ENCODE results near the gene FAM81A.
"Not testable (repeated sequence)": the region's sequence is repeated elsewhere in the genome, so short reads cannot be mapped to it uniquely, and the experiment has no call there.

FAM81A gene

DNA sequence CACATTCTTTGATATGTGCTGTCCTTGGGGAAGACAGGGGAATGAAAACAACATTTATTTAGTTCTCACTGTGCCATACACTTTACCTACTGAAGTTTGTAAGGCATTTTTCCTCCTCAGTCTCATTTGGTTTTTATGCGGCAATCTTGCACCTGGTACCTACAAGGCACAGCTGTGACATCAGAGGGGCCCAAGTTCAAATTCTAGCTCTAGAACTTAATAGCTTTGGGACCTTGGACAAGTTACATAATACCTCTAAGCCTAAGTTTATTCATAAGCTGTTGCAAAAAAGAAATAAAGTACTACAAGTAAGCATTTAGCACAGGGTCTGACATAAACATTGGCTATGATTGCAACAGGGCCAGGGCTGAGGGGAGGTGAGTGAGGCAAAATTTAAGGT, 5.6 kb upstream of the FAM81A start:
- no peak for DNase-seq

DNA sequence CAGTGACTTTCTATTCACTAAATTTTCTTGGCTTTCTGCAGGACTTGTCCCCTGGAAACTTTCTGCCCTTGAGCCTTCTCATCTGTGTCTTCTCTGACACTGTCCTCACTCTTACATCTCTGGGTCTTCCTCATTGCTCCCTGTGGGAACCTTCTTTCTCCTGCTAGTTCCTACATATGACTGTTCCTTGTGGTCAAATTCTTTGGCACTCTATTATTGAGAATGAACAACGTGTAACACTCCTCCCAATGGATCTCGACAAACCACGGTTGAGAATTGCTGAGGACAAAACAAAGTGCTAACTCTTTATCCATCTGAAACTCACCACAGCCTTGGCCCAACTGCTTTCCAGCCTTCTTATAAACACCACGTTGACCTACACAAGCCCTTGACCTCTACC, 3.5 kb upstream of the FAM81A start:
- no peak for DNase-seq

DNA sequence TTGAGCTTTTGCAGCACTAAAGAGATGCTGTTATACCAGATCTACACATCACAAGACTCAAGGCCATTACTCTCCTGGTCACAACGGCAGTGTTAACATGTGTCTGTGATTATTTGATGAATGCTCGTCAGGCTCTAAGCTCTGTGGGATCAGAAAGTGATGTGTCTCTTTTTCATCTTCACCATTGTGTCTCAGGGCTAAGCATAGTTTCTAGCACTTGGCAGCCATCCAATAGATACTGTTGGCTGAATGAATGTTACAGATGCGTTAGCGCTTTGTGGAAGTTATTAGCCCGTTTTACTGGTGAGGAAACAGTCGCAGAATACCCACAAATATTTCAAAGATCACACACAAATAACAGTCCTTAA, 1.2 kb upstream of the FAM81A start:
- peak; percentile 67 for DNase-seq

DNA sequence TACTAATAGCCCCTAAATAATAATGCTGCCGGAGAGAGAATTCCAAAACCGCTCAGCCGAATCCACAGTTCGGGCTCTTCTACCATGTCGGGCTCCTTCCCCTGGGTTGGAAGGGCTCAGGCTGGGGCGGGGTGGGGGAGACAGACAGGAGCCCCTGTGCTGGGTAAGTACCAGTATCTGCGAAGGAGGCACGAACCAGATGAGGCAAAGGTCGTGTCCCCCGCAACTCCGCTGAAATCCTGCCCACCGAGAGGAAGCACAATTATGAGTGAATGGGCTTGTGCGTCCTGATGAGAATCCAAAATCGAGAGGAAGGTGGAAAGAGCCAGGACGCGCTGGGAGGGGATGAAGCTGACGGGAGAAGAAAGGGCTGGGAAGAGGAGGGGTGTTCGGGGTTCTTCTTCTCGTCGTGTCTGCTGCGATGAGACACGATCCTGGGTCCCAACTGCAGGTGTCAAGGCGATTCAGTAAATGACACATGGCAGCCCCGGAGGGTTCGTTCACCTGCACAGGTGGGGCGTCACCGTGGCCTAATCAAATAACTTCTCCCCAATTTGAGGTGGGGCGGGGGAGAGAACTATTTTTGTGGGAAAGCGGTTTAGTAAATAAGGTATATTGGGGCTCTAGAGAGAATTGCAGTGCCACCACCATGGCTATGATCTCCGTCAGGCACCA, 707 bp upstream of the FAM81A start:
- DNase-seq = peak; percentile 39

DNA sequence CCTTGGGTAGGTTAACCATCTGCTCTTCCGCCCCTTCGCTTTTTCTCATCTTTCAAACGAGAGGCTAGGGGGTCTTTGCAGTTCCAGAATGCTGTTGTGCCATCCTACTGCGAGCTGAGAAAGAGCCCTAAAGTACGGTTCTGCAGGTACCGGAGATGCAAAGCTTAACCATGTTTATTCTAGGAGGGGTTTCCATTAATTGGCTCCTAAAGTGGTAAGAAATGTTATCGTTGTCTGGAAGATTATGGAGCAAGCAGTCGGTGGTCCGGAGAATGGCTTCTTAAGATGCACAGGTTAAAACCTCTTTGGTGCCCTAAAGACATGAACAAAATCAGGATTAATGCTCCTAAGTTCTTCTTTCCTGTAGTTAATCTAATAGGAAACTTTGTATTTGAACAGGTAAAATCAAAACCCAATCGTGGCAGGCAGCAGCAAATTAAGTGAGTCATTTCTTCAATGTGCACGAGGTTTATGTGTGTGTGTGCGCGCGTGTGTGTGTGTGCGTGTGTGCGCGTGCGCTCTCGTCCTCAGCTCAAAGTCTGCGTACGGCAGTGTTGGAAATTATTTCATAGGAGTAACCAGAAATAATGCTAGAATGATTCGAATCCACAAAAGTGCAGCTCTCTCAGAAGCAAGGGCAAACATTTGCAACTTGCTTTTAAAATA, 772 bp downstream of the FAM81A start:
- no peak for DNase-seq

DNA sequence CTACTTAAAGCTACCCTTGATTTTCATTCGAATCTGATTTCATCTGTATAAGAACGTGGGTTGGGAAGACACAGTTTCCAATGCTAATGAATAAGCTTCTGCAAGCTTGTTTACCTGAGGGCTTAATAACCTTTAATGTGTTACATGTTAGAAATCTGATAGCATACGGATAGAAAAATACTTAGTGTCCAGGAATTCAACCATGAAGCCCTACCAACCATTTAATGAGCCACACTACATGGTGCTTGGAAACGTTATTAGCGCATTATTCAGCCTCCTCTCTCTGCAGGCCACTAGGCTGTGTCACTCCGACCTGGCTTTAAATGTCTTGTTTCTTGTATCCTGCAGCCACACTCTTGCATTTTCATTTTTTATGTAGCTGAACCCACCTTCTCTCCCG, 1.6 kb downstream of the FAM81A start:
- DNase-seq = no peak

DNA sequence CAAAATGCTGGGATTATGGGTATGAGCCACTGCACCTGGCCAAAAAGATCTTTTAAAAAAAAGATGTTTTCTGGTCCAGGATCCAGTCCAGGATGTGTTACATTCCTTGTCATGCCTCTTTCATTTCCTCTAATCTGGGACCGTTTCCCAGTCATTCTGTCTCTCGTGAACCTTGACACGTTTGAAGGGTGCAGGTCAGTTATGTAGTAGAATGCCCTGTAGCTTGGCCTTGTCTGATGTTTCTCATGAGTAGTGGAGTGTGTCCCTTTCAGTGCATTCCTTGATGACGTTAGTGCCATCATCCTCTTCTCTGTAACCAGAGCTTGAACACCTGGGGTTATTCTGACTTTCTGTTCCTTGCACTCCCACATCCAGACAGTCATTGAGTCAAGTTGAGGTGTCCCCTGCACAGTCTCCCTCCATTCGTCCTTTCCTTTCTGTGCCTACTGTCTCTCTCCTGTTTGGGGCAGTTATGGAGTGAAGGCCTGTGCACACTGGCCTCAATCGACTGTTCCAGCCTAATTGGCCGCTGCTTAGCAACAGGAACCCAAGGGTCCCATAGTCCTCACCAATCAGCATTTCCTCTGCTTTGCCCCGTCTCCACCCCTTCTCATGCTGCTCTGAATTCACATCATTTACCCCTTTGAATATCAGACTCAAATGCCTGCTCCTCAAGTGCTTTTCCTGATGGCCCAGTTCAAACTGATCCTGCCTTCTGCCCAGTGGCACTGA, 5.5 kb downstream of the FAM81A start:
- no peak for DNase-seq

DNA sequence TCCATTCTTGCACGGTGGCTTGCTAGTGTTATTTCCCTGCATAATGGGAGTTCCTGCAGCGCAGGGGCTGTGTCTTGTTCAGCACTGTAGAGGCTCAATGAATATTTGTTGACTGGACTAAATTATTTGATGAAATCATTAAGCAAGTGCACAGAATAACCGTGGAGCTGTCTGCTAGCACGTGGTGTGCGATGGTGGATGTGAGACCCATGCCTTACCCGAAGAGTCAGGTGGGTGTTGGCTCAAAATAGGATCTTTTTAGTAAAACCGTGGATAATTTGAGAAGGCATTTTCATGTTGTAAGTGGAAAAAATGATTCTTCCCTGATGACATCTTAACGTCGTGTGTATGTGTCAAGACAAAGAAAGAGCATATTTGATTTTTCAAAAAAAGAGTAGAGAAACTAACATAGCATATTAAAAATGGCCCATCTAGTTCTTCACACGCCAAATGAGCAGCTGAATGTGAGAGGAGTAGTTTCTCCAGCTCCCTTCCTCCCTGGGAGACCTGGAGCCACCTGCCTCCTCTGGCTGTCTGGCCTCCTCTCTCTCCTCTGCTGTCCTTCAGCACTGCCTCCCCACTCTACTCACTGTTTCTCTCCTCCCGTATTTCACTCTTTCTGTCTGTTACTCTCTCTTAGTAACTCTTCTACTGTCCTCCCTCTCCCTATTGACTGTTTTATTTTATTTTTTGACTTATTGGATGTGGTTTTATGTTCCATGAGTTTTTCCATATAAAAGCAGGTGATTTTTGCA, 6.3 kb downstream of the FAM81A start:
- no peak for DNase-seq

DNA sequence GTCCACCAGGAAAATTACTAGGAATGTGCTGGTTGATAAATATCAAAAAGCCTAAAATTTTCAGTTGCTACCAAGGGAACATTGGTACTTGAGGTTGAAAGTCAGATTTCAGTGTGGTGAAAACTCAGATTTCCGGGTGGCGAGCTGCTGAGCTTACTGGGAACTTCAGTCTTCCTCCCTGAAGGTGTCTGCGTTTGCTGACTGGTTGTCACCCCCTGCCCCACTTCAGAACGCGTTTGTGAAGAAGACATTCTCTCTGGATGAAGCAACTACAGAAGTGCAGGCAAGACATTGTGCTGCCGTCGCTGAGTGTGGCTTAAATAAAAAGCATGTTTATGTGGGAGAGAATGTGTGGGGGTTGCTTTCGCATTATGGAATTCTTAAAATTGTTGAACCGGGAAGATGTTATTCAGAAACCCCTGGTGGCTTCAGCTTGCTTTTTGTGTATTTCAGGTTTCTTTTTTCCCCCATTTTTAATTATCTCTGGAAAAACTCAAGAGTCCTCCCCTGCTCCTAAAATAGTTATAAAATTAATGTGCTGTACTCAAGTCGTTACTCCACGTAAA, 7.1 kb downstream of the FAM81A start:
- DNase-seq = no peak

DNA sequence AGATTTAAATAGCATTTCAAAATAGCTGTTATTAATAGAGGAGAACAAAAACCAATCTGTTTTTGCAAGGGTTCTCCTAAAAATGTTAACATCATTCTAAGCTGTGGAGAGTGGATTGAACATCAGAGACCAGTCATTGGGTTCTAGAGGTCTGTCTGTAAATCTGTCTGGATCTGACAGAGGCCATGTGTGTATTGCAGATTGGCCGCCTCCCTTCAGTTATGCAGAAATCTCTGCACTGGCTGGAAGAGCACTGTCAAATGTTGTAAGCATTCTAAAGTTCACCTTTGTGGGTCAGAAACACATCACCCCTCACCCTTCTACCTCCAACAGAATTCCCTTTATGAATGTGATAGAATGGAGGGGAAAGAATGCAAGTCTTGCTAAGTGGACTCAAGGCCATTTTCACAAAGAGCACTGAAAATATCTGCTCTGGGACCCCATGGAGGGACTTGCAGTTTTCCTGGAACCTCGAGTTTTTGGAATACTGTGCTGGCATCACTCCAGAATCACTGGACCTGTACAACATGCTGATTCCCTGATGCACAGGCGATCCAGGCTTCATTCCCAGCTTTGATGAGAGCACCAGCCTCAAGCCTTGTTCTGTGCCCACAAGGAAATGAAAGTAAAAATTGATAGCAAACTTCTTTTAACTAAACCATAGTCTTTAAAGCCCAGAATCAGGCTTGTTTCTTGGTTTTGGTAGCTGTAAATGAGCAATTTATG, 8.4 kb downstream of the FAM81A start:
- DNase-seq = no peak

DNA sequence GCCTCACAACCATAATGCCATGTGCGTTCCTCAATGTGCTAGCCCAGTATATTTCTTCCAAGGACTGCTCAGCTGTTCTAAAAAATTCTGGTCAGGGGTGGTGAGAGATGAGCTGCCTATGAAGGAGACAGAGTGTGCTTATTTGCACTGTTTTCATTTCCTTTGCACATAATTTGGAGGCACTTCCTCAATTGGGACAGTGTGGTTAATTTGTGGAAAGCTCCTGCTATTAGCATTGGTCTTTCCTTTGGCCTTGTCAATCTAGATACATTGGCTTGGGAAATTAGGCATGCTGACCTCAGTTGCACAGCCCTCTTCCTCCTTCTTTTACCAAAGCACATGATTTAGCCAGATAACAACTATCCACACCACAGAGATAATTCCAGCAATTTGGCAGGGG, 9.4 kb downstream of the FAM81A start:
- DNase-seq = no peak

DNA sequence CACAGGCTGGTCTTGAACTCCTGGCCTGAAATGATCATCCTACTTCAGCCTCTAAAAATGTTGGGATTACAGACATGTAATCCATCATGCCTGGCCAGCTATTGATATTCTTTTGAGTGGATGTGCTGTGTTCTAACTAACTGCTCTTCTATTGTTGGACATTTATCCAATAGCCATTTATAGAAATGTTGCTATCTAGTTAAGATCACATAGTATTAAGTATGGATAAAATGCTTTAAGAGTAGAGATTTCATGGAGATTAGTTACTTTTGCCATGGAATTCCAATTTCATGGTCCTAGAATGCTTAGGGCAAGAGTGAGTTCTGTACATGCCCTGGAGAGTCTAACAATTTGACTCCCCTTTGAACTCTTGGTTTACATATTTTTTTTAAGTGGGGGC, 10.9 kb downstream of the FAM81A start:
- no peak for DNase-seq

DNA sequence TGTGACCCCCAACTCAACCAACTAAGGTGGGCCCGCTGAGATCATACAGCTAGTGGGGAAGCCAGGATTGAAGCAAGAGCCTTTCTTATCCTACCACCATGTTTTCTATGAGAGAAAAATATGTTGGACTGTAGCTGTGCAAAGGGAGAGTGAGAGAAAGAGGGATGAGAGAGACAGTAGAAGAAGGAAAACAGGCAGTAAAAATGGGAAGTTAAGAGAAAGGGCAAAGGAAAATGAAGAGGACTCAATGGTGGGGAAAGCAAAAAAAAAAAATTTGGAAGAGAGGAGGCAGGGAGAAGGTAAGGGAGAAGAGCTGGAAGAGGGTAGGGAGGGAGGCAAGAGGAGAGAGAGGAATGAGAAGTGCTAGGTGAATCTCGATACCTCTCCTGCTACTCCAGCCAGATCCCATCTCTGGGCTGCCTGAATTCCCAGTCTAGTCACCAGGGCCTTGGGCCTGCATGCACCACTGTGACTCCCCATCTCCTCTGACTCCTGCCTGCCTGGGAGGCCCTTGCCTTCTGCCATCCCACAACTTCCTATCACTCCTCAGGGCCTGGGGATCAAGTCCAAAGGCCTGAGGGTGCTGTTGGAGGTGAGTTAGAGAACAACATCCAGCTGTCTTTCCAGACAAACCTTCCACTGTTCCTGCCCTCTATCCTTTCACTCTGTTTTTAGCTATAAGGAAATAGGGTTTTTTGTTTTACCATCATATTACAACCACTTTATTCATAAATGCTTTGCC, 15.7 kb downstream of the FAM81A start:
- DNase-seq = no peak

DNA sequence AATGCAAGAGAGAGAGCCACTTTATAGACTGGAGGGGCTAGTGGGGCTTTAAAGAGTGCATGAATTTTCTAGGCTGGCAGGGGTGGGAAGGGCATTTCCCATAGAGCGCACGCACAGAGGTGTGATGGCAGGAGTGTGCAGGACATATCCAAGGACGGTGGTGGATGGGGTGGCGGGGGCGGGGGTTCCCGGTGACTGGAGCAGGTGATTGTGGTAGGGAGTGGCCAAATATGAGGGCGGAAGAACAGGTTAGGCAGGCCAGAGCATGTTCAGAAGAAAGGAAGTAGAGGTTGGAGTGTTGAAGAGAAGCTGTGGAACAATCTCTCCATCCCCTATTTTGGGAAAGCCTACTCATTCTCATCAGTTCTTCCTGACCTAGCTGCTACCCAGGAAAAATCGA, 18.1 kb downstream of the FAM81A start:
- peak; percentile 71 for DNase-seq

DNA sequence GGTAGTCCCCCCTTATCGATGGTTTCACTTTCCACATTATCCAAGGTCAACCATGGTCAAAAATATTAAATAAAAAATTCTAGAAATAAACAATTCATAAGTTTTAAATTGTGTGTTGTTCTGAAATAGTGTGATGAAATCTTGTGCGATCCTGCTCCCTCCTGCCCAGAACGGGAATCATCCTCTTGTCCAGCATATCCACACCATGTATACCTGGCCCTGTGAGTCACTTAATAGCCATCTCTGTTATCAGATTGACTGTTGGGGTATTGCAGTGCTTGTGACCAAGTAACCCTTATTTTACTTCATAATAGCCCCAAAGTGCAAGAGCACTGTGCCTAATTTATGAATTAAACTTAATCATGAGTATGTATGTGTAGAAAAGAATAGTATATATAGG, 19.1 kb downstream of the FAM81A start:
- no peak for DNase-seq

DNA sequence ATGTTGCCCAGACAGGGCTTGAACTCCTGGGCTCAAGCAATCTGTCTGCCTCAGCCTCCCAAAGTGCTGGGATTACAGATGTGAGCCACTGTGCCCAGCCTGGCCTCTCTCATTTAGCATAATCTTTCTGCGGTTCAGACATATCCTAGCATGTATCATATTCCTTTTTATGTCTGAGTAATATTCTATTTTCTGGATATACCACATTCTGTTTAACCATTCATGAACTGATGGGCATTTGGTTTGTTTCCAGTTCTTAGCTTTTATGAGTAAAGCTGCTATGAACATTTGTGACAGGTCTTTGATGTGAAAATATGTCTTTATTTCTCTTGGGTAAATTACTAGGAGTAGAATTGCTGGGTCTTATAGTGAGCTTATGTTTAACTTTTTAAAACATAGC, 23.5 kb downstream of the FAM81A start:
- DNase-seq = no peak

DNA sequence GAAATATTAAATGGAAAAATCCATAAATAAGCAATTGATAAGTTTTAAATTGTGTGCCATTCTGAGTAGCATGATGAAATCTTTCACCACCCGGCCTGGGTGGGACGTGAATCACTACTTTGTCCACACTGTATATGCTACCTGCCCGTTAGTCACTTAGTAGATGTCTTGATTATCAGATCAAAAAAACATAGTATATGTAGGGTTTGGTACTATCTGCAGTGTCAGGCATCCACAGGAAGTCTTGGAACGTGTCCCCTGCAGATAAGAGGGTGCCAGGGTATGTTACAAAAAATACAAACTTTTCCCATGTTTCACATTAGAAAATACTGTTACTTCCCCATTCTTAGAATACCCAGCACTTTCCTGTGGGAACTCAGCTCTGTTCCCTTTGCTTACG, 35.2 kb downstream of the FAM81A start:
- DNase-seq = no peak

DNA sequence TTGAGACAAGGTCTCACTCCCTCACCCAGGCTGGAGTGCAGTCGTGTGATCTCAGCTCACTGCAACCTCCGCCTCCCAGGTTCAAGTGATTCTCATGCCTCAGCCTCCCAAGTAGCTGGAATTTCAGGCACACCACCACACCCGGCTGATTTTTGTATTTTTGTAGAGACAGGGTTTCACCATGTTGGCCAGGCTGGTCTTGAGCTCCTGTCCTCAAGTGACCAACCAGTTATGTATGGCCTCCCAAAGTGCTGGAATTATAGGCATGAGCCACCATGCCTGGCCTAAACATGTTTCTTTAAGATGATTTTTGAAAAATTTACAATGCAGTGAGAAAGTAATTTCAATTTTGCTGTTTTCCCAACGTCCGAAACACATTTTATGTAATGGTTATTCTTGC, 37.2 kb downstream of the FAM81A start:
- not testable (repeated sequence) for DNase-seq

DNA sequence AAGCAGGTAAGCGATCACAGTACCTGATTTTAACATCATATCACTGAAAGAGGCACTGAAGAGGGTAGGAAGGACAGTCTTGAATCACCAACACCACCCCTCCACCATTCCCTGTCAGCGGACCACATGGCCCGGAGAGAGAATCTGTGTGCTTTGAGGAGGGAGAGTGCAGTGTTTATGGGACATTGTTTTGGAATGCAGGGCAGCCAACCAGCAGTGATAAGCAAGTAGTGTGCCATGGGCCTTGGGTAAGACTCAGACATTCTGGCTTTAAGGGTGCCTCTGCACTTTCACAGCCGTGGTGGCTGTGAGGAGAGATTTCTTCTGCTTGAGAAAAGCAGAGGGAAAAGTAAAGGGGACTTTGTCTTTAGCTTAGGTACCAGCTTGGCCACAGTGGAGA, 46.4 kb downstream of the FAM81A start:
- DNase-seq = no peak

DNA sequence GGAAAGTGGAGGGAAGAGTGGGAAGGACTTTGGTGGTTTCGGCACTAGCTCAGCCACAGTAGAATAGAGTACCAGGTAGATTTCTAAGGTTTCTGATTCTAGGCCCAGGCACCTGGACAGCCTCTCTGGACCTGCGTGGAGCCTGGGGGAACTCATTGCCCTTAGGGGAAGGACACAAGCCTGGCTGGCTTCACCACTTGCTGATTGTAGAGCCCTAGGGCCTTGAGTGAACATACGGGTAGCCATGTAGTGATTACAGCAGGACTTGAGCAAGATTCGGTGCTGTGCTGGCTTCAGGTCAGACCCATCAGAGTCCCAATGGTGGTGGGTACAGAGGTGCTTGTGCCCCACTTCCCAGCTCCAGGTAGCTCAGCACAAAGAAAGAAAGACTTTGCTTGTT, 47.0 kb downstream of the FAM81A start:
- no peak for DNase-seq

DNA sequence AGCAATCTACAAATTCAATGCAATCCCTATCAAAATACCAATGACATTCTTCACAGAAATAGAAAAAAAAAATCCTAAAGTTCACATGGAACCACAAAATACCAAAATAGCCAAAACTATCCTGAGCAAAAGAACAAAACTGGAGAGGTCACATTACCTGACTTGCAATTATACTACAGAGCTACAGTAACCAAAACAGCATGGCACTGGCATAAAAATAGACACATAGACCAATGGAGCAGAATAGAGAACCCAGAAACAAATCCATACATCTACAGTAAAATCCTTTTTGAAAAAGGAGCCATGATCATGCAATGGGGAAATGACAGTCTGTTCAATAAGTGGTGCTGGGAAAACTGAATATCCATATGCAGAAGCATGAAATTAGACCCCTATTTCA, 51.5 kb downstream of the FAM81A start:
- DNase-seq = not testable (repeated sequence)

DNA sequence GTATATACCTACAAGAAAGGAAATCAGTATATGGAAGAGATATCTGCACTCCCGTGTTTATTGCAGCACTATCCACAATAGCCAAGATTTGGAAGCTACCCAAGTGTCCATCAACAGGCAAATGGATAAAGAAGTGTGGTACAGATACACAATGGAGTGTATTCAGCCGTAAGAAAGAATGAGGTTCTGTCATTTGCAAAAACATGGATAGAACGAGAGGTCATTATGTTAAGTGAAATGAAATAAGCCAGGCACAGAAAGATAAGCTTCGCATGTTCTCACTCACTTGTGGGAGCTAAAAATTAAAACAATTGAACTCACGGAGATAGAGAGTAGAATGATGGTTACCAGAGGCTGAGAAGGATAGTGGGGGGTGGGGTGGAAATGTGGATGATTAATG, 53.1 kb downstream of the FAM81A start:
- DNase-seq = peak; percentile 54
